SK-N-SH treated with all-trans-retinoic acid at 6 μM for 48 hours (cell line): ENCODE measurements around the gene ANKS3.

Experiments
- ARNTL ChIP-seq: fragments of 450-650 bp; formaldehyde crosslinking; IDR thresholded peaks from 2 replicates; pipeline ENCODE4 v1.5.0; 2020; ENCODE audit warnings: low read depth, mild to moderate bottlenecking, moderate library complexity, borderline replicate concordance
- BACH2 ChIP-seq: fragments of 250-450 bp; sonication (Bioruptor Pico); IDR thresholded peaks from 2 replicates; pipeline ENCODE4 v1.9.0; 2021; ENCODE audit warnings: mild to moderate bottlenecking, borderline replicate concordance
- ISL1 ChIP-seq: fragments of 250-450 bp; sonication (Bioruptor Pico); IDR thresholded peaks from 2 replicates; pipeline ENCODE4 v2.1.2; 2022; ENCODE audit warnings: mild to moderate bottlenecking, moderate library complexity
- POU6F1 ChIP-seq: fragments of 250-450 bp; sonication (Bioruptor Pico); IDR thresholded peaks from 2 replicates; pipeline ENCODE4 v1.8.0; 2021; ENCODE audit warnings: low read depth, mild to moderate bottlenecking, moderate library complexity, borderline replicate concordance
- RARB ChIP-seq: fragments of 250-450 bp; sonication (Bioruptor Pico); IDR thresholded peaks from 2 replicates; pipeline ENCODE4 v1.8.0; 2021; ENCODE audit warnings: mild to moderate bottlenecking, moderate library complexity
- TOX ChIP-seq: fragments of 250-450 bp; sonication (Bioruptor Pico); IDR thresholded peaks from 2 replicates; pipeline ENCODE4 v1.8.0; 2021; ENCODE audit warnings: mild to moderate bottlenecking, moderate library complexity, borderline replicate concordance

DNA sequence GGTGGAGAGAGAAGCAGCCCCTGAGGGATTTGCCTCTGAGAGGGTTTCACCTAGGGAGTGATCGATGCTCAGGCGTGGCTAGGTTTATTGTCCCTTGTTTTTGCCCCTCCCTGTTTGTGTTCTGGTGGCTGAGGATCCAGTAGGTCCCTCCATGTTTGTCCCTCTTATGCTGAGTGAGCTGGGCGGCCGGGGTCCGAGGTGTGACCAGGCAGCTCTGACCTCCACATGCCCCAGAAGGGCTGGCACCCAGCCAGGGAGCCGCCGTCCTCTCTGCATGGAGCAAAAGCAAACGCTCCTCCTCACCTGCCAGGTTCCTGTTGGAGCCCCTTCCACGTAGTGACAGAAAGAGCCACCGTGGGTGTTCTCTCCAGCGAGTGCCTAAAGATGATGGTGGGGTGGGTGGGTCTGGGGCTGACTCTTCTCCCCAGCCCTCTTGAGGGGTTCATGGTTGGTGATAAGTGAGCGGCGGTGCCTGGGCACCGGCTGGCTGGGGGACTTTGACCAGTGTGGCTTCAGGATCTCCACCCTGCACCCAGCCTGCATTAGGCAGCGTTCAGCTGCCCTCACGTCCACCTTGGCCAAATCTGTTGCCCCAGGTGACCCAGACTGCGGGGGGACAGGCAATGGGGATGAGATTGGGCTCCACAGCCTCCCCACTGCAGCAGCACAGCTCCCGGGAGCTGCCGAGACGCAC is 54.8 kb downstream of the ANKS3 start:
- TF ChIP-seq BACH2 = no peak
- no peak for TF ChIP-seq POU6F1 (CRISPR knock-in tag)
- TF ChIP-seq RARB (CRISPR knock-in tag) = no peak
- TF ChIP-seq ARNTL (CRISPR knock-in tag) = no peak
- no peak for TF ChIP-seq TOX (CRISPR knock-in tag)
- TF ChIP-seq ISL1 (CRISPR knock-in tag) = no peak
